Lower lobe of right lung (tissue), 2 donors: ENCODE data around the gene NFE2. TPM values are rescaled to one million over a fixed set of nuclear protein-coding genes. Genes with fewer than 3 reads are reported as not detected.

ENCODE experiments used
- ATAC-seq, 2 donors: fragments of 200-7000 bp; cut with Tn5 transposase; one replicate each; pipeline ENCODE4 v1.9.1; 2020 to 2022; ENCODE audit warnings: mild to moderate bottlenecking in 2 of 2, moderate library complexity in 2 of 2
- DNase-seq: peaks from one replicate; pipeline ENCODE4 v3.0.0-alpha.2; 2020
- H3K27ac ChIP-seq: fragments of 200-600 bp; one replicate; pipeline ENCODE4 v1.8.0; 2022
- H3K27me3 ChIP-seq: fragments of 200-600 bp; one replicate; pipeline ENCODE4 v1.8.0; 2022; ENCODE audit warnings: low read depth
- H3K36me3 ChIP-seq: fragments of 200-600 bp; one replicate; pipeline ENCODE4 v1.8.0; 2022; ENCODE audit warnings: mild to moderate bottlenecking
- H3K4me1 ChIP-seq: fragments of 200-600 bp; one replicate; pipeline ENCODE4 v1.8.0; 2022
- H3K4me3 ChIP-seq: fragments of 200-600 bp; one replicate; pipeline ENCODE4 v1.8.0; 2022; ENCODE audit warnings: mild to moderate bottlenecking
- H3K9me3 ChIP-seq: fragments of 200-600 bp; one replicate; pipeline ENCODE4 v1.8.0; 2022
- CTCF ChIP-seq: fragments of 200-600 bp; IDR thresholded peaks from one replicate; pipeline ENCODE4 v1.8.0; 2022; ENCODE audit warnings: antibody characterized with exemption, mild to moderate bottlenecking
- intact Hi-C: fragments of 100-400 bp; cut with DNase I; formaldehyde crosslinking; loops from one replicate; pipeline ENCODE4 v1.11.0; 2022
- total RNA-seq: library from RNA; stranded (reverse); fragmentation: NEBNext Ultra II Directional; extraction: Animal tissue kit (Norgen Biotek cat#: 25700); gene quantifications from one replicate; pipeline ENCODE4 v1.2.1, GENCODE V29; 2021
- donor health status: DM: no; HTN: yes; CAD: no; lungs with severe emphysema.

Gene NFE2
- total RNA-seq, 1 donor from 2014 or later: 13.5 TPM

- H3K36me3 ChIP-seq: peaks cover 44% of the 10 kb centered on the region
- H3K4me1 ChIP-seq: peaks cover 66% of the 10 kb centered on the region
- H3K9me3 ChIP-seq: no peaks in the 10 kb centered on the region
- peak within 1 kb of the TSS; percentile 95 for H3K4me3 ChIP-seq
- ATAC-seq (peak; percentile 95 to 97), DNase-seq (peak; percentile 92)
- intact Hi-C loops: no loop called here
- no peak for TF ChIP-seq CTCF
- H3K27ac ChIP-seq: peak within 1 kb of the TSS; percentile 92
- no peaks in the 10 kb centered on the region for H3K27me3 ChIP-seq
These were observed 20.2 kb downstream of the NFE2 start, which contains the start of gene HNRNPA1 for GRCh38 chr12:54280468-54281260. TSS of gene HNRNPA1 (plus strand) at chr12:54280726. CDS start at chr12:54280808, 82 bp downstream.

- peak; percentile 92 to 95 for ATAC-seq
- peak within 1 kb of the TSS; percentile 95 for H3K4me3 ChIP-seq
- TF ChIP-seq CTCF: no peak
- no peaks in the 10 kb centered on the region for H3K27me3 ChIP-seq
- peak; percentile 98 for DNase-seq
- H3K27ac ChIP-seq: peak within 1 kb of the TSS; percentile 92
- no peaks in the 10 kb centered on the region for H3K9me3 ChIP-seq
- H3K4me1 ChIP-seq: peaks cover 57% of the 10 kb centered on the region
- intact Hi-C loops: no loop called here
- H3K36me3 ChIP-seq: peaks cover 37% of the 10 kb centered on the region
These were observed 21.0 kb downstream of the NFE2 start, which contains the start of gene CBX5 for GRCh38 chr12:54279632-54280467. TSS of gene CBX5 (minus strand) at chr12:54280122. CDS start at chr12:54257650, 22,472 bp downstream.

GRCh38 chr12:54279227-54279631 is 21.6 kb downstream of the NFE2 start:
- peaks cover 51% of the 10 kb centered on the region for H3K4me1 ChIP-seq
- no peak for TF ChIP-seq CTCF
- no peak for ATAC-seq

GRCh38 chr12:54277823-54278276 is 23.0 kb downstream of the NFE2 start:
- Histone ChIP-seq H3K36me3 (peaks cover 29% of the 10 kb centered on the region), H3K9me3 (no peaks in the 10 kb centered on the region), H3K27me3 (no peaks in the 10 kb centered on the region), H3K4me1 (peaks cover 37% of the 10 kb centered on the region), H3K27ac (peak overlapping the region; percentile 92), H3K4me3 (peak overlapping the region; percentile 95)
- intact Hi-C loops: no loop called here
- TF ChIP-seq CTCF: no peak
- no peak for DNase-seq
- no peak for ATAC-seq

More at GRCh38 chr12:54279227-54279631, 21.6 kb downstream of the NFE2 start:
- intact Hi-C loops: no loop called here
- DNase-seq: no peak
- Histone ChIP-seq H3K27ac (peak overlapping the region; percentile 92), H3K36me3 (peaks cover 30% of the 10 kb centered on the region), H3K27me3 (no peaks in the 10 kb centered on the region), H3K9me3 (no peaks in the 10 kb centered on the region), H3K4me3 (peak overlapping the region; percentile 95)

- H3K9me3 ChIP-seq: no peaks in the 10 kb centered on the region
- intact Hi-C loops: no loop called here
- no peak for DNase-seq
- peaks cover 23% of the 10 kb centered on the region for H3K4me1 ChIP-seq
- H3K27ac ChIP-seq: no peak overlapping the region
- ATAC-seq: no peak
- H3K4me3 ChIP-seq: no peak overlapping the region
- peaks cover 15% of the 10 kb centered on the region for H3K36me3 ChIP-seq
- no peak for TF ChIP-seq CTCF
- H3K27me3 ChIP-seq: no peaks in the 10 kb centered on the region
These were observed 24.4 kb downstream of the NFE2 start for GRCh38 chr12:54276368-54276767.
